ENCODE measurements around the gene NCOA3.
"Not testable (repeated sequence)": the region's sequence is repeated elsewhere in the genome, so short reads cannot be mapped to it uniquely, and the experiment has no call there.

Gene NCOA3

GRCh38 chr20:47566269-47566668 is 64.6 kb downstream of the NCOA3 start:
- DNase-seq (ENCODE audit: low spot score): no peak

- no peak for DNase-seq (ENCODE audit: low spot score)
Measured at GRCh38 chr20:47568019-47568418, 66.3 kb downstream of the NCOA3 start.

- no peak for DNase-seq (ENCODE audit: low spot score)
Measured at GRCh38 chr20:47568837-47569410, 67.2 kb downstream of the NCOA3 start.

- no peak for DNase-seq (ENCODE audit: low spot score)
Measured at GRCh38 chr20:47571426-47571825, 69.7 kb downstream of the NCOA3 start.

- DNase-seq (ENCODE audit: low spot score): no peak
Measured at GRCh38 chr20:47572105-47572729, 70.5 kb downstream of the NCOA3 start.

- DNase-seq (ENCODE audit: low spot score): no peak
Measured at GRCh38 chr20:47573559-47573958, 71.9 kb downstream of the NCOA3 start.

GRCh38 chr20:47574616-47575364 is 73.1 kb downstream of the NCOA3 start:
- DNase-seq (ENCODE audit: low spot score): peak; percentile 8

GRCh38 chr20:47576516-47577033 is 74.9 kb downstream of the NCOA3 start:
- DNase-seq (ENCODE audit: low spot score): peak; percentile 15

GRCh38 chr20:47577314-47577713 is 75.6 kb downstream of the NCOA3 start:
- DNase-seq (ENCODE audit: low spot score): no peak

- DNase-seq (ENCODE audit: low spot score): no peak
Measured at GRCh38 chr20:47578543-47578942, 76.9 kb downstream of the NCOA3 start.

- DNase-seq (ENCODE audit: low spot score): not testable (repeated sequence)
Measured at GRCh38 chr20:47580686-47581085, 79.0 kb downstream of the NCOA3 start.

- no peak for DNase-seq (ENCODE audit: low spot score)
Measured at GRCh38 chr20:47581090-47581489, 79.4 kb downstream of the NCOA3 start.

GRCh38 chr20:47583551-47583950 is 81.9 kb downstream of the NCOA3 start:
- no peak for DNase-seq (ENCODE audit: low spot score)

GRCh38 chr20:47585087-47585747 is 83.5 kb downstream of the NCOA3 start:
- no peak for DNase-seq (ENCODE audit: low spot score)

GRCh38 chr20:47586649-47587294 is 85.1 kb downstream of the NCOA3 start:
- no peak for DNase-seq (ENCODE audit: low spot score)

GRCh38 chr20:47588158-47588557 is 86.5 kb downstream of the NCOA3 start:
- DNase-seq (ENCODE audit: low spot score): no peak

GRCh38 chr20:47591231-47591630 is 89.5 kb downstream of the NCOA3 start:
- DNase-seq (ENCODE audit: low spot score): no peak

- DNase-seq (ENCODE audit: low spot score): no peak
Measured at GRCh38 chr20:47594157-47594556, 92.5 kb downstream of the NCOA3 start.

GRCh38 chr20:47595138-47595537 is 93.5 kb downstream of the NCOA3 start:
- not testable (repeated sequence) for DNase-seq (ENCODE audit: low spot score)

GRCh38 chr20:47596003-47596571 is 94.4 kb downstream of the NCOA3 start:
- no peak for DNase-seq (ENCODE audit: low spot score)

- no peak for DNase-seq (ENCODE audit: low spot score)
Measured at GRCh38 chr20:47597090-47597489, 95.4 kb downstream of the NCOA3 start.

Data from CD4-positive, alpha-beta T cell treated with Interleukin-2 at 100 ng/mL for 4 hours (primary cell).